ENCODE data around the gene NBR1.
"Not testable (repeated sequence)": the region's sequence is repeated elsewhere in the genome, so short reads cannot be mapped to it uniquely, and the experiment has no call there.

DNA sequence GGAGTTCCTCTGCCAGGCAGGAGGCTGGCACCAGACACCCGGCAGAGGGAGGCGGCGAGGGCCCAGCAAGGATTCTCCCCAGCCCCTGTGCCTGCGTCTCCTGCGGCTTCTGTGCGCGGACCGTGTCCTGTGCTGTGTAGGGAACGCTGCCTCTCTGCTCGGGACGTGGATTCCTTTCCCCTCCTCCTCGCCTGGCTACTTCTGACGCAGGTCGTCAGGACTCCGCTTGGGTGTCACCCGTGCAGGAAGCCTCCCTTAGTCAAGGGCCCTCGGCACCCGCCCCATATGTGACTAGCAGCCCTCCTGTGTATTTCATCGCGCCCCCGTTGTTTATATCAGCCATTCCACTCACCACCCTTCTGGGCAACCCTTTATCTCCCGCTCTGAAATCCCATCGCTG lies 75.4 kb downstream of the NBR1 start:
- TF ChIP-seq, protein P1, sequence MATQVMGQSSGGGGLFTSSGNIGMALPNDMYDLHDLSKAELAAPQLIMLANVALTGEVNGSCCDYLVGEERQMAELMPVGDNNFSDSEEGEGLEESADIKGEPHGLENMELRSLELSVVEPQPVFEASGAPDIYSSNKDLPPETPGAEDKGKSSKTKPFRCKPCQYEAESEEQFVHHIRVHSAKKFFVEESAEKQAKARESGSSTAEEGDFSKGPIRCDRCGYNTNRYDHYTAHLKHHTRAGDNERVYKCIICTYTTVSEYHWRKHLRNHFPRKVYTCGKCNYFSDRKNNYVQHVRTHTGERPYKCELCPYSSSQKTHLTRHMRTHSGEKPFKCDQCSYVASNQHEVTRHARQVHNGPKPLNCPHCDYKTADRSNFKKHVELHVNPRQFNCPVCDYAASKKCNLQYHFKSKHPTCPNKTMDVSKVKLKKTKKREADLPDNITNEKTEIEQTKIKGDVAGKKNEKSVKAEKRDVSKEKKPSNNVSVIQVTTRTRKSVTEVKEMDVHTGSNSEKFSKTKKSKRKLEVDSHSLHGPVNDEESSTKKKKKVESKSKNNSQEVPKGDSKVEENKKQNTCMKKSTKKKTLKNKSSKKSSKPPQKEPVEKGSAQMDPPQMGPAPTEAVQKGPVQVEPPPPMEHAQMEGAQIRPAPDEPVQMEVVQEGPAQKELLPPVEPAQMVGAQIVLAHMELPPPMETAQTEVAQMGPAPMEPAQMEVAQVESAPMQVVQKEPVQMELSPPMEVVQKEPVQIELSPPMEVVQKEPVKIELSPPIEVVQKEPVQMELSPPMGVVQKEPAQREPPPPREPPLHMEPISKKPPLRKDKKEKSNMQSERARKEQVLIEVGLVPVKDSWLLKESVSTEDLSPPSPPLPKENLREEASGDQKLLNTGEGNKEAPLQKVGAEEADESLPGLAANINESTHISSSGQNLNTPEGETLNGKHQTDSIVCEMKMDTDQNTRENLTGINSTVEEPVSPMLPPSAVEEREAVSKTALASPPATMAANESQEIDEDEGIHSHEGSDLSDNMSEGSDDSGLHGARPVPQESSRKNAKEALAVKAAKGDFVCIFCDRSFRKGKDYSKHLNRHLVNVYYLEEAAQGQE (IDR thresholded peaks at IDR 0.05; ENCODE audit: low read depth) = not testable (repeated sequence)
- TF ChIP-seq, protein P2, sequence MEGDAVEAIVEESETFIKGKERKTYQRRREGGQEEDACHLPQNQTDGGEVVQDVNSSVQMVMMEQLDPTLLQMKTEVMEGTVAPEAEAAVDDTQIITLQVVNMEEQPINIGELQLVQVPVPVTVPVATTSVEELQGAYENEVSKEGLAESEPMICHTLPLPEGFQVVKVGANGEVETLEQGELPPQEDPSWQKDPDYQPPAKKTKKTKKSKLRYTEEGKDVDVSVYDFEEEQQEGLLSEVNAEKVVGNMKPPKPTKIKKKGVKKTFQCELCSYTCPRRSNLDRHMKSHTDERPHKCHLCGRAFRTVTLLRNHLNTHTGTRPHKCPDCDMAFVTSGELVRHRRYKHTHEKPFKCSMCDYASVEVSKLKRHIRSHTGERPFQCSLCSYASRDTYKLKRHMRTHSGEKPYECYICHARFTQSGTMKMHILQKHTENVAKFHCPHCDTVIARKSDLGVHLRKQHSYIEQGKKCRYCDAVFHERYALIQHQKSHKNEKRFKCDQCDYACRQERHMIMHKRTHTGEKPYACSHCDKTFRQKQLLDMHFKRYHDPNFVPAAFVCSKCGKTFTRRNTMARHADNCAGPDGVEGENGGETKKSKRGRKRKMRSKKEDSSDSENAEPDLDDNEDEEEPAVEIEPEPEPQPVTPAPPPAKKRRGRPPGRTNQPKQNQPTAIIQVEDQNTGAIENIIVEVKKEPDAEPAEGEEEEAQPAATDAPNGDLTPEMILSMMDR (IDR thresholded peaks at IDR 0.05 in 2 of 3, conservative IDR thresholded peaks at IDR 0.05 in 1 of 3; ENCODE audit: borderline replicate concordance in 1 of 3, insufficient read depth in 1 of 3, low read depth in 2 of 3, low read length in 2 of 3) = not testable (repeated sequence)
- TF ChIP-seq POLR2A (IDR thresholded peaks at IDR 0.05; ENCODE audit: borderline replicate concordance, extremely low read depth, insufficient read depth, insufficient read length); EZH2 (IDR thresholded peaks at IDR 0.05); SRF (IDR thresholded peaks at IDR 0.05; ENCODE audit: low read depth); POLR2AphosphoS5 (IDR thresholded peaks at IDR 0.05; ENCODE audit: low read depth, low read length); EGR1 (IDR thresholded peaks at IDR 0.05; ENCODE audit: low read depth); EZH2phosphoT487 (IDR thresholded peaks at IDR 0.05; ENCODE audit: borderline replicate concordance); RAD21 (IDR thresholded peaks at IDR 0.05; ENCODE audit: low read depth): not testable (repeated sequence)
- TF ChIP-seq, protein P3, sequence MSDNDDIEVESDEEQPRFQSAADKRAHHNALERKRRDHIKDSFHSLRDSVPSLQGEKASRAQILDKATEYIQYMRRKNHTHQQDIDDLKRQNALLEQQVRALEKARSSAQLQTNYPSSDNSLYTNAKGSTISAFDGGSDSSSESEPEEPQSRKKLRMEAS (IDR thresholded peaks at IDR 0.05) = not testable (repeated sequence)
- TF ChIP-seq, protein P4, sequence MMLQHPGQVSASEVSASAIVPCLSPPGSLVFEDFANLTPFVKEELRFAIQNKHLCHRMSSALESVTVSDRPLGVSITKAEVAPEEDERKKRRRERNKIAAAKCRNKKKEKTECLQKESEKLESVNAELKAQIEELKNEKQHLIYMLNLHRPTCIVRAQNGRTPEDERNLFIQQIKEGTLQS (IDR thresholded peaks at IDR 0.05) = not testable (repeated sequence)
